HG02840 (cell line): ENCODE results near the gene MYADML2.
"Not testable (repeated sequence)": the region's sequence is repeated elsewhere in the genome, so short reads cannot be mapped to it uniquely, and the experiment has no call there.

Experiments
- ATAC-seq: cut with Tn5 transposase; IDR thresholded peaks from one replicate; pipeline ENCODE4 v1.9.1; 2021; ENCODE audit warnings: mild to moderate bottlenecking, moderate library complexity, moderate number of reproducible peaks; ENCODE audit not compliant: unreplicated experiment, low FRiP score

The MYADML2 gene

GRCh38 chr17:81960130-81960958, 13.3 kb upstream of the MYADML2 start:
- ATAC-seq: no peak

GRCh38 chr17:81959362-81960129, 12.5 kb upstream of the MYADML2 start:
- no peak for ATAC-seq

GRCh38 chr17:81958633-81959342, 11.8 kb upstream of the MYADML2 start:
- no peak for ATAC-seq

DNA sequence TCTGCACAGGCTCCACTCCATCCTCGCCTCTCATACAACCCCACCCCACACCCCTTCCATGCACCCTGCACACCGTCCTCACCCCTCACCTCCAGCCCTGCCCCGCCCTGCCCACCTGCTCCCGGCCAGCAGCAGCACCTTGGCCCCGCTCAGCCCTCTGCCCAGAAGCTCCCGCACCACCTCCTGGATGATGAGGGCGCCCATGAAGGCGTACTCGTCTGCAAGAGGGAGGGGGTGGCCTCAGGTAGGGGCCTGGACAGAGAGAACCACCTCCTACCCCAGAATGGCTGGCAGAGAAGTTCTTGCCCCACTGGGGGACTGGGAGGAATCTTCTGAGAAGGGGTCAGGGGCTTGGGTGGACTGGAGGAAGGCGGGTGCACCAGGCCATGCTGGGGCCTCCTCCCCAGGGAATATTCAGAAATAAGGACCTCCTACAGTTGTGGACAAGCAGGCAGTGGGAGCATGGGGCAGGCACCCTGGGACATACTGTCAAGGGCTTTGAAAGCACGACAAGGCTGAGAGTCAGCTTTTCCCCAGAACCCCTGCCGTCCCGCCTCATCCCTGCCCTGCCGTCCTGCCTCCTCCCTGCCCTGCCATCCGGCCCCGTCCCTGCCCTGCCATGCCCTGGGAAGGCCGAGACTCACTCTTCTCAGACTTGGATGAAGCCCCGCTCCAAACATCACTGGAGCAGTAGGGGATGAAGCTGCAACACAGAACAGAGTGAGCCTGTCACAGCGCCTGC, 10.8 kb upstream of the MYADML2 start:
- ATAC-seq: no peak

DNA sequence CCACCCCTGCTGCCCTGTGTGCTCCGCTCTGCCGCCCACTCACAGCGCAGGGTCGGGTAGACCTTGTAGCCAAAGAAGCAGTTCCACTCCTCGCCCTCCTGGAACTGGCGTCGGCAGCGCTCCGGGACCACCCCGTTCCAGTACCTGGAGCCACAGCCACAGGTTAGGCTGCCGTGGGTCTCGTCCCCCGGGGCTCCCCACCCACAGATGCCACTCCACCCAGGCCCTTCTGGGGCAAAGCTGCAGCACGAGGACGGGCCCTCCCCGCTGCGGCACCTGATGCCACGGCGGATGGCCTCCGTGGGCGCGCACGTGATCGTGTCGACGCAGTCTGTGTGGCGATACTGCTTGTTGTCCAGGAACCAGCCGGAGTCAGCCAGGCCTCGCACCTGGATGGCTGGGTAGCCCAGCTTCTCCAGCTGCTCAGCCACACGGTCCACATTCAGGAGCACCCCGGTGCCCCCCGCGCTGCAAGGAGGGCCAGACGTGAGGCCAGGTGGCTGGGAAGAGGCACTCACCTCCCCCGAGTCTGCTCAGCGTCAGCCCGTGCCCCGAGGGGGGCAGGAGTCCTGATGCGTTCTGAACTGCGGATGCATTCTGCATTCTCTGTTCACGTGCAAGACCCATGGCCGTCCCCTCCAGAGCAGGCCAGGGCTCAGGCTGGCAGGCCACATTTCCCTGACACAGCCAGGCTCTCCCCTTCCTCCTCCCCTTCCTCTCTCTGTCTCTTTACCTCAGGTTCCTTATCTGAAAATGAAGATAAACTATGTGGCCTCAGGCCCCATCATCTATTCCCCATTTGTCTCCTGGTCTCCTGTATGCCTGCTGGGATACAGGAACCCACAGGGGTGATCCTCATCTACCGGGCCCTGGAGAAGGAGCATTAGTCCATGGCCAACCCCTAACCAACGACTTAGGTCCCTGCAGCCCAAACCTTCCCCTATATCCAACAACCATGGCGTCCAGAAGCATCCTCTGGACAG, 9.9 kb upstream of the MYADML2 start:
- no peak for ATAC-seq

DNA sequence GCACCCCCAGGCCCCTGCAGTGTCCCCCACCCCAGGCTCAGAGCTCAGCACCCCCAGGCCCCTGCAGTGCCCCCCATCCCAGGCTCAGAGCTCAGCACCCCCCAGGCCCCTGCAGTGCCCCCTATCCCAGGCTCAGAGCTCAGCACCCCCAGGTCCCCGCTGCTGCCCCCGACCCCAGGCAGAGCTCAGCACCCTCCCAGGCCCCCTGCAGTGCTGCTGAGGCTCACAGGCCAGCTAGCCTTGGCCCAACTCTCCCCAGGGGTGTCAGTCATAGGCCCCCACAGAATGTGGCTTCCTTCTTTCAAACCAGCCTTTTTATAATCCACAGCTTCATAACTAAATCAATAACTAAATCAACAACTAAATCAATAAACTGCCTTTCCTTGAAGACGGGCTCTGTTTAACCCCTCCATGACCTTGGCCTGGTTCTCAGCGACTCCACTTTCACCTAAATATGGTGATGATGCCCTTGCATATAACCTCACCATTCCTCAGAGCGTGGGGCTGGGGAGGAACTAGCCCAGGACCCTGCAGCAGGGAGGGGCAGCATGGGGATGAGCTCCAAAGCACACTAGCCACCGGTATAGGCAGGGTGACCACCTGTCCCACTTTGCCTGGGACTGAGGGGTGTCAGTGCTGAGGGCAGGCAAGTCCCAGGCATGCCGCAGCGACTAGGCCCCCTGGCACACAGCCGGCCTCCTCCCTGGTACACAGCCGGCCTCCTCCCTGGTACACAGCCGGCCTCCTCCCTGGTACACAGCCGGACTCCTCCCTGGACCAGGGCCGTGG, 8.9 kb upstream of the MYADML2 start:
- no peak for ATAC-seq

DNA sequence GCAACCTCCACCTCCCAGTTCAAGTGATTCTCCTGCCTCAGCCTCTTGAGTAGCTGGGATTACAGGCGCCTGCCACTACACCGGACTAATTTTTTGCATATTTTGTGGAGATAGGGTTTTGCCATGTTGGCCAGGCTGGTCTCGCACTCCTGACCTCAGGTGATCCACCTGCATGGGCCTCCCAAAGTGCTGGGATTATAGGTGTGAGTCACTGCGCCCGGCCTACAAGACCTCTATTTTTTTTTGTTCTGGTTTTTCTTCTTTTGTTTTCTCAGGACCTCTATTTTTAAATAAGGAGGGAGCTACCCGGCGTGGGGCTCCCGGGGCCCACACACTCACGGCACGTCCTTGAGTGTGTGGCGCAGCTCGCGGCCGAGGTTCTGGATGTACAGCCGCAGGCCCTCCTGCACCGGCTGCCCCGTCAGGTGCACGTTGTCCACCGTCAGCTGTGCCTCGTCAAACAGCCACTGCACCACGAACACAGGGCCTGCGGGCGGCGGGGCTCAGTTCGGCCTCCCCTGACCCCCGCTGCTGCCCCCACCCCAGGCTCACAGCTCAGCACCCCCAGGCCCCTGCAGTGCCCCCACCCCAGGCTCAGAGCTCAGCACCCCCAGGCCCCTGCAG, 8.1 kb upstream of the MYADML2 start:
- no peak for ATAC-seq

DNA sequence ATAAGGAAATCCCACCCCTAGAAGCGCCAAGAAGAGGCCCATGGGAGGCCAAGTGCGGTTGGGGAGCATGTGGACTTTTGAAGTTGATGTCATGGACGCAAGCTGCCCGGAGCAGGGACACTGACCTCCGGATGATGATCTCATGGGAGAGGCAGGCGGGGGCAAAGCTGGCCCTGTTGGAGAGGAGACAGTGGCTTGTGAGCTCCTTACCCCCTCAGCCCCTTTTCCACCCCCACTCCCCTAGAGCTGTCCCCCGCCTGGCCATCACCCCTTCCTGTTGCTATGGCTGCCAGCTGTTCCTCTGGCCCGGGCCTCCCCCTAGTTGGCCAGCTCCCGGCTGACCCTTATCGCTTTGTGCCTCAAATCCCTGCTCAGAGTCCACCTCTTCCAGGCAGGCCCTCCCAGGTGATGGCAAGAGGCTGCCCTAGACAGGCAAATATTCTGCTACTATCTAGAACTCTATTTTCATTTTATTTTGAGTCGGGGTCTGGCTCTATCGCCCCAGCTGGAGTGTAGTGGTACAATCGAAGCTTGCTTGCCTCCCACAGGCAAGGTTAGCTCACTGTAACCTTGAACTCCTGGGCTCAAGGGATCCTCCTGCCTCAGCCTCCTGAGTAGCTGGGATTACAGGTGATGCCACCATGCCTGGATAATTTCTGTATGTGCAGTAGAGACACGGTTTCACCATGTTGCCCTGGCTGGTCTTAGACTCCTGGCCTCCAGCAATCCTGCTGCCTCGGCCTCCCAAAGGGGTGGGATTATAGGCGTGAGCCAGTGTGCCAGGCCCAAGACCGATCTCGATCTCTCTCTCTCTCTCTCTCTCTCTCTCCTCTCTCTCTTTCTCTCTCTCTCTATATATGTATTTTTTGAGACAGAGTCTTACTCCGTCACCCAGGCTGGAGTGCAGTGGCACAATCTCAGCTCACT, 7.4 kb upstream of the MYADML2 start:
- no peak for ATAC-seq

- not testable (repeated sequence) for ATAC-seq
Measured at GRCh38 chr17:81953443-81953842, 6.4 kb upstream of the MYADML2 start.

DNA sequence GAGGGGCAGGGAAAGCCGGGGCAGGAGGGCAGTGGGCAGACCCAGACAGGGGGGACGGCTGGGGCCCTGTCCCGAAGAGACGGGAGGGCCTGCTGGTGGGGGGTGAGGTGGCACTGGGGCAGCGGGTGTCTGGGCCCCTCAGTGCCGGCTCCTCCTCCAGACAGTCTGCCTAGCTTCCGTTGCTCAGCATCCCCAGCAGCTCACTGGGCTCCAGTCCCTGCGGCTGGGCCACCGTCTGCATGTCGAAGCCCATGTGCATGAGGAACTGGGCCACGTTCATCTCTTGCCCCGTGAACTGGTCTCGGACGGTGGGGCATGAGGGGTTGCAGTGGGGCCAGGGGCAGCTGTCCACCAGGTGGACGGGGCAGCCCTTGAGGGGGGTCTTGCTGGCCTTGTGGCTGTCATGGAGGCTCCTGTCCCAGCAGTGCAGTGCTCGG, 5.8 kb upstream of the MYADML2 start:
- no peak for ATAC-seq

DNA sequence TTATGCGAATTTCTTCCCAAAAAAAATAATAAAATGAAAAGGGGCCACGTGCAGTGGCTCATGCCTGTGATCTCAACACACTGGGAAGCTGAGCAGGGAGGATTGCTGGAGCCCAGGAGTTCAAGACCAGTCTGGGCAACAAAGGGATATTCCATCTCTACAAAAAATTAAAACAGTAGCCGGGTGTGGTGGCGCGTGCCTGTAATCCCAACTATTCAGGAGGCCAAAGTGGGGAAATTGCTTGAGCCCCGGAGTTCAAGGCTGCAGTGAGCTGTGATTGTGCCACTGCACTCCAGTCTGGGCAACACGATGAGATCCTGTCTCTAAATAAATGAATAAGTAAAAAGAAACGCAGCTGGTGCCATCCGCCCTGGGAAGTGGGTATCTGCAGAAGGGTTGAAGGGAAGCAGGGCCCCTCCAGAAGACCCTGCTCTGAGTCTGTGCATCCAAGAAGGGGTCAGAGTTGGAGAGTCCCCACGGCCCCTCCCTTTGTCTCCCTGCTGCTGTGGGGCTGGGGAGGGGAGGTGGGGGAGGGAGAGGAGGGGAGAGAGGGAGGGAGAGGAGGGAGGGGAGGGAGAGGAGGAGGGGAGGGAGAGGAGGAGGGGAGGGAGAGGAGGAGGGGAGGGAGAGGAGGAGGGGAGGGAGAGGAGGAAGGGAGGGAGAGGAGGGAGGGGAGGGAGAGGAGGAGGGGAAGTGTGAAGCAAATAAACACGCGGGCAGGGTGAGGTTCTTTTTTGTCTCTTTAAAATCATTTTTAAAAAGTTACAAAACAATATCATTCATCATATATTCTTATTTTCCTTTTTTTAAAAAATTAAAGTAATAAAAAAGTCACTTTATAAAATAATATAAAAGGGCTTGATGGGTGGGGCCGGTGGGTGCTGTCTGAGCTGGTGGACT, 5.0 kb upstream of the MYADML2 start:
- no peak for ATAC-seq

DNA sequence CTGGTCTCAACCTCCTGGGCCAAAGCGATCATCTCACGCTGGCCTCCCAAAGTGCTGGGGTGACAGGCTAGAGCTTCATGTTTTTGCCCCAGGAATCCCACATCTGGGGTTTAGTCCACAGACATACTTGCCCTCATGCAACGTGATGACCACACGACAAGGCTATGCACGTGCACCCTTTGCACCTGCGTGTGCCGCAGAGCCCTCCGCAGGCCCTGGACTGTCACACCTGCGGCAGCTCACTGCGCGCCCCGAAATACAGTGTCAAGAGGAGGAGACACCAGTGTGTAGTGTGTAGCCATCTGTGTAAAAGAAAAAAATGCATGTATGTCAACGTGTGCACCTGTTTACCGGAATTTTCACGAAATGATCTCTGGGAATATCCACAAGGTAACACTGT, 3.5 kb upstream of the MYADML2 start:
- no peak for ATAC-seq

DNA sequence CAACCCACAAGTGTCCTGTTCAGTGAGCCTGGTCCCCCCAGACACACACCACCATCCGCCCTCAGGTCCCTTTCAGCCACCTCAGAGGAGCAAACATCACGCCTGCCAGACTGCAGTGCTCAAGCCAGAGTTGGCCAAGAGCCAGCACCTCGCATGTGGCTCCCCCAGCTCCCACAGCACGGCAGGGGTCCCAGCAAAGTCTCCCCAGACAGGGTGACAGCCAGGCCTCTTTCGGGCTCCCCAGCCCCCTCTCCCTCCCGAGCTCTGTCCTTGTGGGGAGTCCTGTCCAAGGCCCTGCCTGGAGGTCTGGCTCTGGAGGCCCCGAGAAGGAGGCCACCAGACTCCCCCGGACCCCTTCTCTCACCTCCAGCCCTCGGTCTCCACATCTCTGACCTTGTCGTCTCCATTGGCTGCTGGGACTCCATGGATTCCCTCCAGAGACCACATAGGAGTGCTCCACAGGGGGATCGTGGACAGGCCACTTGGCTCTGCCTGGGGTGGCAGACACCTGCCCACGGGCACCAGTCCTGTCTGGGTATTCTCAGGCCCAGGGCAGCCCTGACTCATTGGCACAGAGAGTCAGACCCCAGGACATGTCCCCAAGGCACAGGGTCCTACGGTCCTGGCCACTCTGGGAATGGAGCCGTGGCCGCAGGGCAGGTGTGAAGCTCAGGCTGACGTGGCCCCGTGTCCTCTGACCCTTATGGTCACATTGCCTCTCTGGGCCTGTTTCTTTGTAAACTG, 1.8 kb upstream of the MYADML2 start:
- ATAC-seq: no peak

DNA sequence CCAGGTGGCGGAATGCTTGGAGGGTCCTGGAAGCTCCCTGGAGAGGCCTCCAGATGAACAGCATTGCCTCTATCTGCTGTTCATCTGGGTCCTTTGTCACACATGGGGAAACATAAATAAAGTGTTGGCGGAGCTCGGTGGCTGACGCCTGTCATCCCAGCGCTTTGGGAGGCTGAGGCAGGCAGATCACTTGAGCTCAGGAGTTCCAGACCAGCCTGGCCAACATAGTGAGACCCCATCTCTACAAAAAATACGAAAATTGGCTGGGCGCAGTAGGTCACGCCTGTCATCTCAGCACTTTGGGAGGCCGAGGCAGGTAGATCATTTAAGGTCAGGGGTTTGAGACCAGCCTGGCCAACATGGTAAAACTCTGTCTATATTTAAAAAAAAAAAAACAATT, 2.2 kb downstream of the MYADML2 start:
- ATAC-seq: no peak

DNA sequence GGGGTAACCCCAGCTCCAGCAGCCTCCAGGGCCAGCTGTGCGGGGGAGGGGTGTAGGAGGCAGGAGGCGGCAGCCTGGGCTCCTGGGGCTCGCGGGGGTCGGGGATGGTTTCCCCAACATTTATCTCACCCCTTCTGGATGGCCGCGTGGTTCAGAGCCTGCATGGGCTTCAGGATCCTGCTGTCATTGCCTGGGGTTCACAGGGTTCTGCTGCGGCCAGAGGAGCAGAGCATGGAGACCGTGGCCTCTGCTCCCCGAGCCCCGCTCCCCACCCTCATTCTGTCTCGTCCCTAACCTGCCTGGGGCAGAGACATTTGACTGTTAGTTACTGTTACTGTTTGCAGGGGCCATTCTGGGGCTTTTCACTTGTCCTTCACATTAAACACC, 4.9 kb downstream of the MYADML2 start:
- ATAC-seq: no peak
